OCI-LY3 (cell line): Measurements from ENCODE around the gene RSRP1.
"Not testable (repeated sequence)": the region's sequence is repeated elsewhere in the genome, so short reads cannot be mapped to it uniquely, and the experiment has no call there.

Experiments
- H2AFZ ChIP-seq: fragments of 200-600, 300-600 bp; shearing (Covaris generic); 2 replicates; pipeline ENCODE4 v1.6.0; 2014; ENCODE audit warnings: antibody characterized with exemption, low read depth, low read length
- H3K27ac ChIP-seq: fragments of 200-600, 300-600 bp; sonication (generic); 2 replicates; pipeline ENCODE4 v1.5.1; 2014; ENCODE audit warnings: mild to moderate bottlenecking, low read length, moderate library complexity, mixed read lengths
- H3K27me3 ChIP-seq: fragments of 200-600, 300-600 bp; sonication (generic); 2 replicates; pipeline ENCODE4 v1.6.1; 2014; ENCODE audit warnings: low read depth, low read length, mixed read lengths
- H3K36me3 ChIP-seq: fragments of 200-600, 300-600 bp; sonication (generic); replicated peaks from 2 replicates; pipeline ENCODE3; 2014; ENCODE audit warnings: low read depth, low read length, mixed read lengths
- H3K4me1 ChIP-seq: fragments of 300-600, 200-600 bp; sonication (generic); 2 replicates; pipeline ENCODE4 v1.6.1; 2014; ENCODE audit warnings: low read length, mixed read lengths
- H3K4me2 ChIP-seq: fragments of 200-600, 300-600 bp; sonication (generic); 2 replicates; pipeline ENCODE4 v1.6.1; 2014; ENCODE audit warnings: low read length, mixed read lengths
- H3K4me3 ChIP-seq: fragments of 300-600, 200-600 bp; sonication (generic); 2 replicates; pipeline ENCODE4 v1.5.1; 2014; ENCODE audit warnings: antibody characterized with exemption, mild to moderate bottlenecking, low read length, moderate library complexity
- H3K79me2 ChIP-seq: fragments of 300-600, 200-600 bp; shearing (Covaris generic); 2 replicates; pipeline ENCODE4 v1.6.1; 2014; ENCODE audit warnings: mild to moderate bottlenecking, low read length, mixed read lengths
- H3K9ac ChIP-seq: fragments of 300-600, 200-600 bp; shearing (Covaris generic); 2 replicates; pipeline ENCODE4 v1.6.0; 2014; ENCODE audit warnings: mild to moderate bottlenecking, low read length, moderate library complexity
- H3K9me3 ChIP-seq: fragments of 200-600, 300-600 bp; shearing (Covaris generic); 2 replicates; pipeline ENCODE4 v1.6.1; 2014; ENCODE audit warnings: low read length, mixed read lengths; ENCODE audit not compliant: insufficient read depth
- H4K20me1 ChIP-seq: fragments of 200-600, 300-600 bp; sonication (generic); 2 replicates; pipeline ENCODE4 v1.6.1; 2016; ENCODE audit warnings: low read length, mixed read lengths; ENCODE audit not compliant: insufficient read depth

RSRP1 gene

DNA sequence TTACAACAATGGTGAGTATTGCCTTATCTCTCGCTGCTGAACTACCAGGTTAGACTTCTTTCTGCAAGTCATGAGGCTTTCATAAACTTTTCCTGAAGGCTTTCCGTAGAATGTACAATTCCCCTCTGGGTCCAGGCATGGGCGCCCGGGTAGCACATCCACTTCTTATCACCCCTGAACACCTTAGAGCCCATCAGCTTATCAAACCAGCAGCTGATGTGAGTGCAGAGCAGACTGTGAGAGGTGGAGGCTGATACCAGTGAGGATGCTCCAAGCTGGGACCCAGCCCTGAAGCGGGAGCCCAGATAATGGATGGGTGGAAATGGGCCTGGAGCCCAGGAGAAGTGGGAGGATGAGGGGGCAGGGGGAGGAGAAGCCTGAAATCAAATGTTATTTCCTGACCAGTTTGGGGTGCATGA is 32.4 kb upstream of the RSRP1 start:
- H2AFZ ChIP-seq, H3K27me3 ChIP-seq, H3K4me3 ChIP-seq, H3K36me3 ChIP-seq, H3K9me3 ChIP-seq, H3K9ac ChIP-seq, H3K4me1 ChIP-seq, H3K79me2 ChIP-seq, H3K27ac ChIP-seq, H3K4me2 ChIP-seq, H4K20me1 ChIP-seq: not testable (repeated sequence)

DNA sequence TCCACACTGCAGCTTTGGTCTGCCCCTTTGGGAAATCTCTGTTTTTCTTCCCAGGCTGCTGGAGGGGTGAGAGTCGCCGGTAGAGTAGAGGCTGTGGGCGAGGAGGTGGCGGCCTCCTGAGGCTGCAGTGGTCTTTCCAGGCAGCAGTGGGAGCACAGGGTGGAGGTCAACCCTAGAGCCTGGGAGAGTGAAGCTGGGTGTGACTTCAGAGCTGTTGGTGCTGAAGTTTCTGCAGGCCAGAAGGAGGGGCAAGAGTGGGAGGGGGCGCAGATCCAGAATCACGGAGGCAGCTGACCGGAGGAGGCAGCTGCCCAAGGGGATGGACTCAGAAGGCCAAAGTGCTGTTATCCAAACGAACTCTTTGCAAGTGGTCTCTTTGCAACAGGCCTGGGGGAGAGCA is 31.5 kb upstream of the RSRP1 start:
- not testable (repeated sequence) for H3K9ac ChIP-seq, H3K4me3 ChIP-seq, H3K79me2 ChIP-seq, H4K20me1 ChIP-seq, H3K27me3 ChIP-seq, H3K27ac ChIP-seq, H3K4me2 ChIP-seq, H3K36me3 ChIP-seq, H3K9me3 ChIP-seq, H3K4me1 ChIP-seq, H2AFZ ChIP-seq

DNA sequence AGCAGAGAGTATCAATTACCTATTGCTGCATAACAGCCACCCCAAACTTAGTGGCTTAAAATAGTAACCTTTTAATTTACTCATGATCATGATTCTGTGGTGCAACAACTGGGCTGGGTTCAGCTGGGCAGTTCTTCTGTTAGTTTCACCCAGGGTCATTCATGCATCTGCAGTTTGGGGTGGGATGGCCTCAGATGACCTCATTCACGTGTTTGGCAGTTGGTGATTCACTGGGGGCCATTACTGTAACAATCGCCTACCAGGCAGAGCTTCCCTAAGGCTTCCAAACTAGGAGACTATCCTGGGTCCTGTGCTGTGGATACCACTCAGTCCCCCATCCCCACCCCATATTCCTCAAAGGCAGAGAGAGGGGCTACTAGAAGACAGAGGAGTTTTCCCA is 31.1 kb upstream of the RSRP1 start:
- not testable (repeated sequence) for H4K20me1 ChIP-seq, H3K79me2 ChIP-seq, H3K36me3 ChIP-seq, H3K4me2 ChIP-seq, H3K4me3 ChIP-seq, H3K27ac ChIP-seq, H3K9ac ChIP-seq, H2AFZ ChIP-seq, H3K9me3 ChIP-seq, H3K27me3 ChIP-seq, H3K4me1 ChIP-seq

DNA sequence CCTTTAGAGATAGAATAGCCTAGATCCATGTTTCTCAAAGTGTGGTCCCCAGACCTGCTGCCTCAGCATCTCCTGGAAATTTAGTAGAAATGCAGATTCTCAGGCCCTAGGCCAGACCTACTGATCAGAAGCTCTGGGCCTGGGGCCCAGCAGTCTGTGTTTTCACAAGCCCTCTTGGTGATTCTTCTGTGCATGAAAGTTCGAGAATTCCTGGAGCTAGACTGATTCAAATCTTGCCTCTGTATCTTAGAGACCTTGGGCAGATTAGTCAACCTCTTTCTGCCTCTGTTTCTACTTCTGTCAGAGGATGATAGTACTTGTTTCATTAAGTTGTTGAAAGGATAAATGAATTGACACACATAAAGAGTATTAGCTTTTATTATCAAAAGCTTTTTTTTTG is 30.0 kb upstream of the RSRP1 start:
- H4K20me1 ChIP-seq, H3K4me2 ChIP-seq, H3K36me3 ChIP-seq, H2AFZ ChIP-seq, H3K27ac ChIP-seq, H3K27me3 ChIP-seq, H3K4me3 ChIP-seq, H3K4me1 ChIP-seq, H3K9ac ChIP-seq, H3K9me3 ChIP-seq, H3K79me2 ChIP-seq: not testable (repeated sequence)

DNA sequence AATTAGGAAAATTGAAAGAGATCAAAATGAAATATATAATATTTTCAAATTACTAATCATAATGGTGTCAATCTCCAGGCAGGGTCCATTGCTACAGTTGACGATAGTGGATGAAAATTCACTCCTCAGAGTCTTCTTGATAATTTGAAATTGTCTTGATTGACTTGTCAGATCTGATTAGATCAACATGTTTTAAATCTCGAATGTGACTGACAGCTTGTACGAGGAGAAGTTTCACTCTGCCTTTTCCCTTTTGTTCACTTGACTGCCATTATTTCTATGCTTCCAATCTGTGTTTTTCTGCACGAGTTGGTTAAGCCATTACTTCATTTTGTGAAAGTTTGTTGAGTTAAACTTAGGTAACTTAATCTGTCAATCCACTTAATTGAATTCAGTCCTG is 28.4 kb upstream of the RSRP1 start:
- H3K79me2 ChIP-seq, H4K20me1 ChIP-seq, H3K36me3 ChIP-seq, H3K4me2 ChIP-seq, H3K9me3 ChIP-seq, H3K27ac ChIP-seq, H3K4me3 ChIP-seq, H3K27me3 ChIP-seq, H3K9ac ChIP-seq, H3K4me1 ChIP-seq, H2AFZ ChIP-seq: not testable (repeated sequence)

DNA sequence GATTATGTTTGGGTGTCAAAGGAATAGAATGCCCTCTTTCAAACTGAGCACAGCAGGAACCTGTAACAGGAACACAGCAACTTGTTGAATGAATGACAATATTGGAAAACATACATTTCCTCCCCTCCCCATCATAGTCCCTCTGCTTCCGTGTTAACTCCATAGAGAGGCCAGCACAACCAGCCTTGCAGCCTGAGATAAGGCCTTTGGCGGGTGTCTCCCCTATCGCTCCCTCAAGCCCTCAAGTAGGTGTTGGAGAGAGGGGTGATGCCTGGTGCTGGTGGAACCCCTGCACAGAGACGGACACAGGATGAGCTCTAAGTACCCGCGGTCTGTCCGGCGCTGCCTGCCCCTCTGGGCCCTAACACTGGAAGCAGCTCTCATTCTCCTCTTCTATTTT is 25.0 kb upstream of the RSRP1 start, which contains the start of gene RHD:
TSS of gene RHD (plus strand) at position 272 of the 400 bp plus-strand sequence. CDS start at position 311, 39 bp downstream.
- H3K27me3 ChIP-seq, H4K20me1 ChIP-seq, H3K4me2 ChIP-seq, H3K36me3 ChIP-seq, H3K4me1 ChIP-seq, H3K79me2 ChIP-seq, H3K4me3 ChIP-seq, H2AFZ ChIP-seq, H3K27ac ChIP-seq, H3K9me3 ChIP-seq, H3K9ac ChIP-seq: not testable (repeated sequence)

DNA sequence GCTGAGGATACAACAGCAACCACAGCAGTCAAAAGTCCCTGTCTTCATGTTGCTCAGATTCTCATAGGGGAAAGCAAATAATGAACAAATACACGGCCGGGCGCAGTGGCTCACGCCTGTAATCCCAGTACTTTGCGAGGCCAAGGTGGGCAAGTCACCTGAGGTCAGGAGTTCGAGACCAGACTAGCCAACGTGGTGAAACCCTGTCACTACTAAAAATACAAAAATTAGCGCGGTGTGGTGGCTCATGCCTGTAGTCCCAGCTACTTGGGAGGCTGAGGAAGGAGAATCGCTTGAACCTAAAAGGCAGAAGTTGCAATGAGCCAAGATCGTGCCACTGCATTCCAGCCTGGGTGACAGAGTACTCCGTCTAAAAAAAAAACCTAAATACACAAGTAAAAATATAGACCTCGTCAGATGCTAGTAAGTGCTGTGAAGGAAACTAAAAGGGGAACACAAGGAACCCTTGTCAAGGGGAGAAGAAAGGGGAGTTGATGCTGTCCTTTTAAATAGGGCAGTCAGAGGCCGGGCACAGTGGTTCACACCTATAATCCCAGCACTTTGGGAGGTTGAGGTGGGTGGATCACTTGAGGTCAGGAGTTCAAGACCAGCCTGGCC is 21.0 kb upstream of the RSRP1 start:
- not testable (repeated sequence) for H2AFZ ChIP-seq, H3K79me2 ChIP-seq, H3K9me3 ChIP-seq, H3K4me3 ChIP-seq, H3K27me3 ChIP-seq, H3K4me1 ChIP-seq, H3K9ac ChIP-seq, H3K4me2 ChIP-seq, H4K20me1 ChIP-seq, H3K27ac ChIP-seq, H3K36me3 ChIP-seq

DNA sequence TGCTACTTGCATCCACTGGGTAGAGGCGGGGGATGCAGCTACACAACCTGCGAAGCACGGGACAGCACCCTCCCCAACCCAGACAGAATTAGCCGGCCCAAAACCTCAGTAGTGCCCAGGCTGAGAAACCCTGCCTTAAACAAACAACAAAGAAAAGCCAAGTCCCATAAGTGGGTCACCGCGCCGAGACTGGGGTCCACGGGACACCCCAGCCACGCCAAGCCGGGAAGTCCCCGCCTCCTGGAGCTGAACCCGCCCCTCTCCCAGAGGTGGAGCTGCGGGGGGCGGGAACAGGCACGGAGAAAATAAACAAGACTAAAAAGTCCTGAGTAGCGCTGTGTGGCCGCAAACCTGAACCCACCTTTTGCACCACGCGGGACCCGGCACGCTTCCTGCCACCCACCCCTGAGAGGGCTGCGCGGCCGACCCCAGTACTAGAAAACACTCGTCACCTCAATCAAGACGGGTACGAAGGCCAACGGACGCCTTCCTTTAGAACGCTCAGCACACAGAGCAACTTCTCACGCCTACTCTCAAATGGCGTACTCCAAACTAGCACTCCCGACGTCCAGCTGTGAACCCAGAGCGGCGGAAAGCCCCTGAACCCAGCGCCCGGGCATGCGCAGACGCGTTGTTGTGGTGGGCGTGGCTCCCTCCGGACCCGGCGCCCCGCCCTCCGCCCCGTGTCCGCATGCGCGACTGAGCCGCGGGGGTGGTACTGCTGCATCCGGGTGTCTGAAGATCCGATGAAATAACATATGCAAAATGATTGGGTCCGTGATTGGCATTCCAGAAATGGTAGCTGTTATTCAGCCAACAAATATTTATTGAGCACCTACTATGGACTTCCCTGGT is 20.3 kb upstream of the RSRP1 start:
- H3K27me3 ChIP-seq, H3K27ac ChIP-seq, H3K9me3 ChIP-seq, H4K20me1 ChIP-seq, H3K4me3 ChIP-seq, H2AFZ ChIP-seq, H3K36me3 ChIP-seq, H3K4me2 ChIP-seq, H3K9ac ChIP-seq, H3K79me2 ChIP-seq, H3K4me1 ChIP-seq: not testable (repeated sequence)

DNA sequence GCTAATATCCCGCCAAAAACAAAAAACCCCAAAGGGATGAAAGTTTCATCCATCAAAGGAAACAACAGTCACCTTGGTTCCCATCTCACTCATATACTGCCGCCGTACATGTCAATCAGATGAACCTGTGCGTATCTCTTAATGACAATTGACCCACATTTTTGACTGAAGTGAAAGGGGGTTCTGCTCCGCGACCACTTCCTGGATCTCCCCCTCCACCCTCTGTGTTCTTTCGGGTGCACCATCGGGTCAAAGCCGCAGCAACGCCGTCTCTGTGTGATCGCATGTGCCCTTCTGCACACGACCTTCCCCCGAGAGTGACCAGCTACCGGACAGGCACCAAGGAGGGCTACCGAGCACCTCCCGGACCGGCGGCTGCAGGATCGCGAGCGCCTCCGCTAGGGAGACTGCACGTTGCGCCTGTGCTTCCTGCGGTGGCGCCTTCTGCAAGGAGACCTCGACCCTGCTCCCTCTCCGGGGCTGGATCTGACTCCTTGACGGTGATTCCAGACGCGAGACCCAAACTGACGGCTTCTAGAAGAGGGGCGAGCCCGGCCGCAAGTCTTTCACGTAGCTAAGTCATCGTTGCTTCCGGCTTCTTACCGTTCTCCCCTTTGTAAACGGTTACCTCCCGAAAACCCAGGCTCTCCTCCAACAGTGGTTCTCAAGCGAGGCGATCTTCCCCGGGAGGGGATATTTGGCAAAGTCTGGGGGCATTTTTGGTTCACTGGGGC is 19.5 kb upstream of the RSRP1 start:
- H3K9ac ChIP-seq, H4K20me1 ChIP-seq, H3K27ac ChIP-seq, H3K4me1 ChIP-seq, H3K27me3 ChIP-seq, H3K4me3 ChIP-seq, H3K79me2 ChIP-seq, H3K9me3 ChIP-seq, H2AFZ ChIP-seq, H3K36me3 ChIP-seq, H3K4me2 ChIP-seq: not testable (repeated sequence)
